ENCODE data around the gene SLC7A1.

The SLC7A1 gene

GRCh38 chr13:29593605-29594297 is 1.7 kb downstream of the SLC7A1 start:
- no peak for DNase-seq
- peak overlapping the region; percentile 75 for H3K4me2 ChIP-seq (ENCODE audit: low read length, poor library complexity, severe bottlenecking)
- no peak overlapping the region for H3K23ac ChIP-seq (ENCODE audit: low read length in 2 of 2)
- no peaks in the 10 kb centered on the region for H3K36me3 ChIP-seq (ENCODE audit: control insufficient read depth in 1 of 2, insufficient read depth in 2 of 2, low read depth in 1 of 2, low read length in 2 of 2)
- H2AFZ ChIP-seq (ENCODE audit: low read depth, low read length): no peak overlapping the region
- no peaks in the 10 kb centered on the region for H3K9me3 ChIP-seq (ENCODE audit: control insufficient read depth, low read length)
- no peak overlapping the region for H3K4ac ChIP-seq (ENCODE audit: low read depth in 1 of 2, low read length in 2 of 2)
- H2BK120ac ChIP-seq (ENCODE audit: low read depth, low read length): no peak overlapping the region
- peak overlapping the region; percentile 91 for H3K27ac ChIP-seq (ENCODE audit: low read length, poor library complexity, severe bottlenecking)
- no peak overlapping the region for H2BK12ac ChIP-seq (ENCODE audit: low read length in 2 of 2)
- H2BK15ac ChIP-seq (ENCODE audit: low read depth, poor library complexity, severe bottlenecking): no peak overlapping the region
- WGBS: 88% methylated on average over 6 of the region's 8 CpGs
- H4K8ac ChIP-seq (ENCODE audit: low read length): no peak overlapping the region
- no peak overlapping the region for H2BK5ac ChIP-seq (ENCODE audit: low read depth, low read length, poor library complexity, severe bottlenecking)
- no peak overlapping the region for H2AK5ac ChIP-seq (ENCODE audit: low read length, severe bottlenecking)
- no peaks in the 10 kb centered on the region for H3K27me3 ChIP-seq (ENCODE audit: control insufficient read depth in 1 of 2, insufficient read depth in 1 of 2, low read length in 2 of 2)
- H3K14ac ChIP-seq (ENCODE audit: low read length in 2 of 2): no peak overlapping the region
- no peaks in the 10 kb centered on the region for H3K79me1 ChIP-seq (replicated peaks; ENCODE audit: low read length, poor library complexity, severe bottlenecking)
- H4K91ac ChIP-seq (ENCODE audit: low read length): no peak overlapping the region
- peak overlapping the region; percentile 89 for H3K9ac ChIP-seq (ENCODE audit: low read length)
- peaks cover 35% of the 10 kb centered on the region for H3K4me1 ChIP-seq (ENCODE audit: control insufficient read depth, insufficient read depth, low read depth, low read length)
- H3K18ac ChIP-seq (ENCODE audit: low read depth in 1 of 2, low read length in 2 of 2): no peak overlapping the region
- peak overlapping the region in 1 of 2 experiments; percentile 81 for H3K4me3 ChIP-seq (ENCODE audit: insufficient read depth in 1 of 2, low read depth in 1 of 2, low read length in 2 of 2)

GRCh38 chr13:29591310-29591709 is 4.2 kb downstream of the SLC7A1 start:
- Histone ChIP-seq H3K27ac (ENCODE audit: low read length, poor library complexity, severe bottlenecking) (peak overlapping the region; percentile 56), H2AK5ac (ENCODE audit: low read length, severe bottlenecking) (peak overlapping the region; percentile 72), H3K23ac (ENCODE audit: low read length in 2 of 2) (no peak overlapping the region), H3K4ac (ENCODE audit: low read depth in 1 of 2, low read length in 2 of 2) (no peak overlapping the region), H3K4me1 (ENCODE audit: control insufficient read depth, insufficient read depth, low read depth, low read length) (peaks cover 43% of the 10 kb centered on the region), H3K79me1 (replicated peaks; ENCODE audit: low read length, poor library complexity, severe bottlenecking) (no peaks in the 10 kb centered on the region), H3K9me3 (ENCODE audit: control insufficient read depth, low read length) (no peaks in the 10 kb centered on the region), H3K9ac (ENCODE audit: low read length) (no peak overlapping the region), H3K14ac (ENCODE audit: low read length in 2 of 2) (no peak overlapping the region), H2BK120ac (ENCODE audit: low read depth, low read length) (no peak overlapping the region), H3K18ac (ENCODE audit: low read depth in 1 of 2, low read length in 2 of 2) (peak overlapping the region in 1 of 2 experiments; percentile 47), H4K91ac (ENCODE audit: low read length) (no peak overlapping the region), H3K36me3 (ENCODE audit: control insufficient read depth in 1 of 2, insufficient read depth in 2 of 2, low read depth in 1 of 2, low read length in 2 of 2) (peaks cover 0 to 5% of the 10 kb centered on the region in 2 experiments), H2BK15ac (ENCODE audit: low read depth, poor library complexity, severe bottlenecking) (no peak overlapping the region), H2BK5ac (ENCODE audit: low read depth, low read length, poor library complexity, severe bottlenecking) (no peak overlapping the region), H2AFZ (ENCODE audit: low read depth, low read length) (no peak overlapping the region), H3K4me2 (ENCODE audit: low read length, poor library complexity, severe bottlenecking) (peak overlapping the region; percentile 32), H2BK12ac (ENCODE audit: low read length in 2 of 2) (no peak overlapping the region), H4K8ac (ENCODE audit: low read length) (no peak overlapping the region), H3K27me3 (ENCODE audit: control insufficient read depth in 1 of 2, insufficient read depth in 1 of 2, low read length in 2 of 2) (no peaks in the 10 kb centered on the region), H3K4me3 (ENCODE audit: insufficient read depth in 1 of 2, low read depth in 1 of 2, low read length in 2 of 2) (peak overlapping the region in 1 of 2 experiments; percentile 10)
- WGBS: 41% methylated on average over 5 of the region's 5 CpGs
- peak; percentile 68 for DNase-seq

- no peak for DNase-seq
- no peak overlapping the region for H3K18ac ChIP-seq (ENCODE audit: low read depth in 1 of 2, low read length in 2 of 2)
Measured at GRCh38 chr13:29589967-29590366, 5.5 kb downstream of the SLC7A1 start.

GRCh38 chr13:29589234-29589633 is 6.3 kb downstream of the SLC7A1 start:
- H2AK5ac ChIP-seq (ENCODE audit: low read length, severe bottlenecking): peak overlapping the region; percentile 80
- peaks cover 40% of the 10 kb centered on the region for H3K4me1 ChIP-seq (ENCODE audit: control insufficient read depth, insufficient read depth, low read depth, low read length)
- no peak overlapping the region for H2BK5ac ChIP-seq (ENCODE audit: low read depth, low read length, poor library complexity, severe bottlenecking)
- peak overlapping the region; percentile 73 for H3K27ac ChIP-seq (ENCODE audit: low read length, poor library complexity, severe bottlenecking)
- DNase-seq: no peak
- H4K8ac ChIP-seq (ENCODE audit: low read length): peak overlapping the region; percentile 68
- no peak overlapping the region for H3K18ac ChIP-seq (ENCODE audit: low read depth in 1 of 2, low read length in 2 of 2)
- no peak overlapping the region for H2AFZ ChIP-seq (ENCODE audit: low read depth, low read length)
- H3K27me3 ChIP-seq (ENCODE audit: control insufficient read depth in 1 of 2, insufficient read depth in 1 of 2, low read length in 2 of 2): no peaks in the 10 kb centered on the region
- H3K9me3 ChIP-seq (ENCODE audit: control insufficient read depth, low read length): no peaks in the 10 kb centered on the region
- WGBS: 65% methylated on average over 5 of the region's 6 CpGs
- H3K14ac ChIP-seq (ENCODE audit: low read length in 2 of 2): no peak overlapping the region
- peak overlapping the region; percentile 13 for H3K4me2 ChIP-seq (ENCODE audit: low read length, poor library complexity, severe bottlenecking)
- H3K4ac ChIP-seq (ENCODE audit: low read depth in 1 of 2, low read length in 2 of 2): no peak overlapping the region
- H2BK12ac ChIP-seq (ENCODE audit: low read length in 2 of 2): no peak overlapping the region
- H2BK120ac ChIP-seq (ENCODE audit: low read depth, low read length): no peak overlapping the region
- no peak overlapping the region for H2BK15ac ChIP-seq (ENCODE audit: low read depth, poor library complexity, severe bottlenecking)
- H3K36me3 ChIP-seq (ENCODE audit: control insufficient read depth in 1 of 2, insufficient read depth in 2 of 2, low read depth in 1 of 2, low read length in 2 of 2): peaks cover 0 to 5% of the 10 kb centered on the region in 2 experiments
- peak overlapping the region; percentile 52 for H4K91ac ChIP-seq (ENCODE audit: low read length)
- H3K9ac ChIP-seq (ENCODE audit: low read length): no peak overlapping the region
- no peak overlapping the region for H3K23ac ChIP-seq (ENCODE audit: low read length in 2 of 2)
- H3K4me3 ChIP-seq (ENCODE audit: insufficient read depth in 1 of 2, low read depth in 1 of 2, low read length in 2 of 2): no peak overlapping the region
- no peaks in the 10 kb centered on the region for H3K79me1 ChIP-seq (replicated peaks; ENCODE audit: low read length, poor library complexity, severe bottlenecking)

More at GRCh38 chr13:29589967-29590366, 5.5 kb downstream of the SLC7A1 start:
- Histone ChIP-seq H3K4me3 (ENCODE audit: insufficient read depth in 1 of 2, low read depth in 1 of 2, low read length in 2 of 2) (no peak overlapping the region), H2BK12ac (ENCODE audit: low read length in 2 of 2) (no peak overlapping the region), H2AFZ (ENCODE audit: low read depth, low read length) (no peak overlapping the region), H2AK5ac (ENCODE audit: low read length, severe bottlenecking) (peak overlapping the region; percentile 80), H3K9me3 (ENCODE audit: control insufficient read depth, low read length) (no peaks in the 10 kb centered on the region), H3K27me3 (ENCODE audit: control insufficient read depth in 1 of 2, insufficient read depth in 1 of 2, low read length in 2 of 2) (no peaks in the 10 kb centered on the region), H3K23ac (ENCODE audit: low read length in 2 of 2) (no peak overlapping the region), H3K4ac (ENCODE audit: low read depth in 1 of 2, low read length in 2 of 2) (no peak overlapping the region), H4K91ac (ENCODE audit: low read length) (no peak overlapping the region), H3K79me1 (replicated peaks; ENCODE audit: low read length, poor library complexity, severe bottlenecking) (no peaks in the 10 kb centered on the region), H2BK5ac (ENCODE audit: low read depth, low read length, poor library complexity, severe bottlenecking) (no peak overlapping the region), H3K4me2 (ENCODE audit: low read length, poor library complexity, severe bottlenecking) (no peak overlapping the region), H4K8ac (ENCODE audit: low read length) (no peak overlapping the region), H3K4me1 (ENCODE audit: control insufficient read depth, insufficient read depth, low read depth, low read length) (peaks cover 40% of the 10 kb centered on the region), H2BK15ac (ENCODE audit: low read depth, poor library complexity, severe bottlenecking) (no peak overlapping the region), H3K9ac (ENCODE audit: low read length) (no peak overlapping the region), H3K27ac (ENCODE audit: low read length, poor library complexity, severe bottlenecking) (peak overlapping the region; percentile 73), H3K14ac (ENCODE audit: low read length in 2 of 2) (no peak overlapping the region), H2BK120ac (ENCODE audit: low read depth, low read length) (no peak overlapping the region), H3K36me3 (ENCODE audit: control insufficient read depth in 1 of 2, insufficient read depth in 2 of 2, low read depth in 1 of 2, low read length in 2 of 2) (peaks cover 0 to 5% of the 10 kb centered on the region in 2 experiments)
- 88% methylated on average over 7 of the region's 7 CpGs for WGBS
